HepG2 (cell line): ENCODE measurements around the gene SLC23A3. TPM values are rescaled to one million over a fixed set of nuclear protein-coding genes. Genes with fewer than 3 reads are reported as not detected.
A peak's percentile ranks its signal among the peaks of the same experiment; 100 is the strongest.

Experiments
- ASH2L ChIP-seq: fragments of 300-600, 200-600 bp; sonication (generic); IDR thresholded peaks from 2 replicates; pipeline ENCODE4 v1.7.0; 2017; ENCODE audit warnings: low read depth, mild to moderate bottlenecking, moderate library complexity, mixed read lengths, low read length; ENCODE audit not compliant: insufficient read length
- DDIT3 ChIP-seq: sonication (generic); formaldehyde crosslinking; IDR thresholded peaks from 2 replicates; pipeline ENCODE4 v1.4.0; 2020; ENCODE audit warnings: mild to moderate bottlenecking, missing genetic modification reagents
- FOXA3 ChIP-seq: IDR thresholded peaks from 2 replicates; pipeline ENCODE4 v1.6.1; 2016; ENCODE audit warnings: missing genetic modification reagents, missing compliant biosample characterization
- KLF15 ChIP-seq: sonication (generic); formaldehyde crosslinking; IDR thresholded peaks from 2 replicates; pipeline ENCODE4 v1.8.1; 2023; ENCODE audit warnings: borderline replicate concordance, mild to moderate bottlenecking, inconsistent platforms, missing genetic modification reagents, mixed read lengths
- NCOA2 ChIP-seq: sonication (generic); formaldehyde crosslinking; IDR thresholded peaks from 2 replicates; pipeline ENCODE4 v1.8.0; 2022; ENCODE audit warnings: inconsistent platforms
- ZC3H4 ChIP-seq: sonication (generic); formaldehyde crosslinking; IDR thresholded peaks from 2 replicates; pipeline ENCODE4 v1.4.0; 2020; ENCODE audit warnings: missing genetic modification reagents, borderline replicate concordance
- ZNF318 ChIP-seq: sonication (generic); formaldehyde crosslinking; IDR thresholded peaks from 2 replicates; pipeline ENCODE4 v1.4.0; 2020; ENCODE audit warnings: mild to moderate bottlenecking, missing genetic modification reagents
- polyA plus RNA-seq, 8 experiments: library from polyadenylated mRNA; depleted of rRNA in 3 of 8; stranded (reverse) in 7 of 8; unstranded in 1 of 8; fragments of >200 nt; fragmentation: Illumina TruSeq in 4 of 8; extraction: Trizol in 4 of 8; gene quantifications; 2 replicates each; pipeline versions ENCODE4 v1.2.1 to v1.2.3, GENCODE V29; 2011 to 2016; ENCODE audit warnings: low read depth in 4 of 8, missing spikeins in 1 of 8, mixed read lengths in 1 of 8; ENCODE audit not compliant: insufficient read depth in 1 of 8
- total RNA-seq, 5 experiments: library from RNA; depleted of rRNA; stranded (reverse); fragments of >200 nt; fragmentation: Illumina TruSeq; extraction: Trizol; gene quantifications; 2 replicates each; pipeline ENCODE4 v1.2.3, GENCODE V29; 2016; ENCODE audit warnings: low read depth in 1 of 5
- TF ChIP-seq, protein P1 (sequence below): sonication (generic); formaldehyde crosslinking; IDR thresholded peaks from 2 replicates; pipeline ENCODE4 v1.4.0; 2020; ENCODE audit warnings: low read depth, missing genetic modification reagents
- TF ChIP-seq, protein P2 (sequence below): sonication (generic); formaldehyde crosslinking; IDR thresholded peaks from 2 replicates; pipeline ENCODE4 v1.4.0; 2020; ENCODE audit warnings: mild to moderate bottlenecking, missing genetic modification reagents

SLC23A3 gene
- total and polyA plus RNA-seq, 2 of the 13 experiments (the other 11 are each of a cell fraction or from before 2014, with no cell fraction given) = 0.38 to 0.78 TPM

- TF ChIP-seq, protein P1, sequence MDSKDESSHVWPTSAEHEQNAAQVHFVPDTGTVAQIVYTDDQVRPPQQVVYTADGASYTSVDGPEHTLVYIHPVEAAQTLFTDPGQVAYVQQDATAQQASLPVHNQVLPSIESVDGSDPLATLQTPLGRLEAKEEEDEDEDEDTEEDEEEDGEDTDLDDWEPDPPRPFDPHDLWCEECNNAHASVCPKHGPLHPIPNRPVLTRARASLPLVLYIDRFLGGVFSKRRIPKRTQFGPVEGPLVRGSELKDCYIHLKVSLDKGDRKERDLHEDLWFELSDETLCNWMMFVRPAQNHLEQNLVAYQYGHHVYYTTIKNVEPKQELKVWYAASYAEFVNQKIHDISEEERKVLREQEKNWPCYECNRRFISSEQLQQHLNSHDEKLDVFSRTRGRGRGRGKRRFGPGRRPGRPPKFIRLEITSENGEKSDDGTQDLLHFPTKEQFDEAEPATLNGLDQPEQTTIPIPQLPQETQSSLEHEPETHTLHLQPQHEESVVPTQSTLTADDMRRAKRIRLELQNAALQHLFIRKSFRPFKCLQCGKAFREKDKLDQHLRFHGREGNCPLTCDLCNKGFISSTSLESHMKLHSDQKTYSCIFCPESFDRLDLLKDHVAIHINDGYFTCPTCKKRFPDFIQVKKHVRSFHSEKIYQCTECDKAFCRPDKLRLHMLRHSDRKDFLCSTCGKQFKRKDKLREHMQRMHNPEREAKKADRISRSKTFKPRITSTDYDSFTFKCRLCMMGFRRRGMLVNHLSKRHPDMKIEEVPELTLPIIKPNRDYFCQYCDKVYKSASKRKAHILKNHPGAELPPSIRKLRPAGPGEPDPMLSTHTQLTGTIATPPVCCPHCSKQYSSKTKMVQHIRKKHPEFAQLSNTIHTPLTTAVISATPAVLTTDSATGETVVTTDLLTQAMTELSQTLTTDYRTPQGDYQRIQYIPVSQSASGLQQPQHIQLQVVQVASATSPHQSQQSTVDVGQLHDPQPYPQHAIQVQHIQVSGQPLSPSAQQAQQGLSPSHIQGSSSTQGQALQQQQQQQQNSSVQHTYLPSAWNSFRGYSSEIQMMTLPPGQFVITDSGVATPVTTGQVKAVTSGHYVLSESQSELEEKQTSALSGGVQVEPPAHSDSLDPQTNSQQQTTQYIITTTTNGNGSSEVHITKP (CRISPR knock-in tag) = no peak
- TF ChIP-seq DDIT3 (CRISPR knock-in tag) (no peak), NCOA2 (no peak), FOXA3 (CRISPR knock-in tag) (0 out of 2 replicates have a peak, but pooled peaks have one; percentile 6), ASH2L (peak; percentile 48), KLF15 (CRISPR knock-in tag) (no peak; the same call in 1 of the 2 replicates), ZC3H4 (CRISPR knock-in tag) (0 out of 2 replicates have a peak, but pooled peaks have one; percentile 41), ZNF318 (CRISPR knock-in tag) (peak; percentile 9; the same call in 1 of the 2 replicates)
- TF ChIP-seq, protein P2, sequence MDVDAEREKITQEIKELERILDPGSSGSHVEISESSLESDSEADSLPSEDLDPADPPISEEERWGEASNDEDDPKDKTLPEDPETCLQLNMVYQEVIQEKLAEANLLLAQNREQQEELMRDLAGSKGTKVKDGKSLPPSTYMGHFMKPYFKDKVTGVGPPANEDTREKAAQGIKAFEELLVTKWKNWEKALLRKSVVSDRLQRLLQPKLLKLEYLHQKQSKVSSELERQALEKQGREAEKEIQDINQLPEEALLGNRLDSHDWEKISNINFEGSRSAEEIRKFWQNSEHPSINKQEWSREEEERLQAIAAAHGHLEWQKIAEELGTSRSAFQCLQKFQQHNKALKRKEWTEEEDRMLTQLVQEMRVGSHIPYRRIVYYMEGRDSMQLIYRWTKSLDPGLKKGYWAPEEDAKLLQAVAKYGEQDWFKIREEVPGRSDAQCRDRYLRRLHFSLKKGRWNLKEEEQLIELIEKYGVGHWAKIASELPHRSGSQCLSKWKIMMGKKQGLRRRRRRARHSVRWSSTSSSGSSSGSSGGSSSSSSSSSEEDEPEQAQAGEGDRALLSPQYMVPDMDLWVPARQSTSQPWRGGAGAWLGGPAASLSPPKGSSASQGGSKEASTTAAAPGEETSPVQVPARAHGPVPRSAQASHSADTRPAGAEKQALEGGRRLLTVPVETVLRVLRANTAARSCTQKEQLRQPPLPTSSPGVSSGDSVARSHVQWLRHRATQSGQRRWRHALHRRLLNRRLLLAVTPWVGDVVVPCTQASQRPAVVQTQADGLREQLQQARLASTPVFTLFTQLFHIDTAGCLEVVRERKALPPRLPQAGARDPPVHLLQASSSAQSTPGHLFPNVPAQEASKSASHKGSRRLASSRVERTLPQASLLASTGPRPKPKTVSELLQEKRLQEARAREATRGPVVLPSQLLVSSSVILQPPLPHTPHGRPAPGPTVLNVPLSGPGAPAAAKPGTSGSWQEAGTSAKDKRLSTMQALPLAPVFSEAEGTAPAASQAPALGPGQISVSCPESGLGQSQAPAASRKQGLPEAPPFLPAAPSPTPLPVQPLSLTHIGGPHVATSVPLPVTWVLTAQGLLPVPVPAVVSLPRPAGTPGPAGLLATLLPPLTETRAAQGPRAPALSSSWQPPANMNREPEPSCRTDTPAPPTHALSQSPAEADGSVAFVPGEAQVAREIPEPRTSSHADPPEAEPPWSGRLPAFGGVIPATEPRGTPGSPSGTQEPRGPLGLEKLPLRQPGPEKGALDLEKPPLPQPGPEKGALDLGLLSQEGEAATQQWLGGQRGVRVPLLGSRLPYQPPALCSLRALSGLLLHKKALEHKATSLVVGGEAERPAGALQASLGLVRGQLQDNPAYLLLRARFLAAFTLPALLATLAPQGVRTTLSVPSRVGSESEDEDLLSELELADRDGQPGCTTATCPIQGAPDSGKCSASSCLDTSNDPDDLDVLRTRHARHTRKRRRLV (CRISPR knock-in tag) = 0 out of 2 replicates have a peak, but pooled peaks have one; percentile 11
These were observed 6.3 kb upstream of the SLC23A3 start (continued) for GRCh38 chr2:219175928-219176817.
